ENCODE measurements around the gene FLACC1. TPM values are rescaled to one million over a fixed set of nuclear protein-coding genes. Genes with fewer than 3 reads are reported as not detected.

Gene FLACC1
- polyA plus RNA-seq, 3 donors: 0.16 to 0.91 TPM; not detected in 1

- Mint-ChIP-seq H3K4me1 (peaks cover 2% of the 10 kb centered on the region), H3K9me3 (peaks cover 10 to 23% (median 14%) of the 10 kb centered on the region in 7 donors), H3K36me3 (peaks cover 23 to 37% of the 10 kb centered on the region in 2 donors), H3K4me3 (no peak overlapping the region), H3K27me3 (ENCODE audit: low read depth in 3 of 3) (peaks cover 0 to 2% (median 0%) of the 10 kb centered on the region in 3 donors), H3K27ac (no peak overlapping the region)
- H2AFZ ChIP-seq (ENCODE audit: insufficient read depth, low read depth, low read length, poor library complexity, severe bottlenecking): no peak overlapping the region
- no peaks in the 10 kb centered on the region for H4K20me1 ChIP-seq (ENCODE audit: insufficient read depth, low read length)
- no peaks in the 10 kb centered on the region for H3K4me1 ChIP-seq (ENCODE audit: control insufficient read depth in 1 of 2, insufficient read depth in 2 of 2, low read length in 2 of 2)
- DNase-seq: no peak
- H3K4me3 ChIP-seq (replicated peaks in 1 of 3; ENCODE audit: low read depth in 2 of 3, low read length in 3 of 3): no peak overlapping the region
- no peaks in the 10 kb centered on the region for H3K27me3 ChIP-seq (ENCODE audit: control insufficient read depth in 2 of 2, insufficient read depth in 2 of 2, low read length in 2 of 2)
- TF ChIP-seq, protein P1, sequence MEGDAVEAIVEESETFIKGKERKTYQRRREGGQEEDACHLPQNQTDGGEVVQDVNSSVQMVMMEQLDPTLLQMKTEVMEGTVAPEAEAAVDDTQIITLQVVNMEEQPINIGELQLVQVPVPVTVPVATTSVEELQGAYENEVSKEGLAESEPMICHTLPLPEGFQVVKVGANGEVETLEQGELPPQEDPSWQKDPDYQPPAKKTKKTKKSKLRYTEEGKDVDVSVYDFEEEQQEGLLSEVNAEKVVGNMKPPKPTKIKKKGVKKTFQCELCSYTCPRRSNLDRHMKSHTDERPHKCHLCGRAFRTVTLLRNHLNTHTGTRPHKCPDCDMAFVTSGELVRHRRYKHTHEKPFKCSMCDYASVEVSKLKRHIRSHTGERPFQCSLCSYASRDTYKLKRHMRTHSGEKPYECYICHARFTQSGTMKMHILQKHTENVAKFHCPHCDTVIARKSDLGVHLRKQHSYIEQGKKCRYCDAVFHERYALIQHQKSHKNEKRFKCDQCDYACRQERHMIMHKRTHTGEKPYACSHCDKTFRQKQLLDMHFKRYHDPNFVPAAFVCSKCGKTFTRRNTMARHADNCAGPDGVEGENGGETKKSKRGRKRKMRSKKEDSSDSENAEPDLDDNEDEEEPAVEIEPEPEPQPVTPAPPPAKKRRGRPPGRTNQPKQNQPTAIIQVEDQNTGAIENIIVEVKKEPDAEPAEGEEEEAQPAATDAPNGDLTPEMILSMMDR (IDR thresholded peaks at IDR 0.05): no peak
- H3K27ac ChIP-seq (ENCODE audit: low read depth in 1 of 2, low read length in 2 of 2): no peak overlapping the region
- H3K9me3 ChIP-seq (replicated peaks in 1 of 2; ENCODE audit: control insufficient read depth in 1 of 2, insufficient read depth in 1 of 2, low read length in 2 of 2): peaks cover 4 to 20% of the 10 kb centered on the region in 2 donors
- H3K4me2 ChIP-seq (replicated peaks; ENCODE audit: extremely low read depth, low read length, poor library complexity, severe bottlenecking): no peak overlapping the region
- intact Hi-C loops (cut with micrococcal nuclease): loop anchor here in 1 of 2 donors (10.0 kb wide), 1 partner anchor 91 kb away; no protein-coding TSS in a partner anchor
- H3K79me2 ChIP-seq (ENCODE audit: insufficient read depth, low read length): no peaks in the 10 kb centered on the region
- H3K36me3 ChIP-seq (replicated peaks in 1 of 2; ENCODE audit: control insufficient read depth in 1 of 2, insufficient read depth in 2 of 2, low read length in 2 of 2): peaks cover 6 to 45% of the 10 kb centered on the region in 2 donors
- no peak overlapping the region for H3K9ac ChIP-seq (ENCODE audit: insufficient read depth, low read length, poor library complexity, severe bottlenecking)
Observed at GRCh38 chr2:201366146-201366545, 9.0 kb upstream of the FLACC1 start.

GRCh38 chr2:201363857-201364560 lies 6.9 kb upstream of the FLACC1 start:
- Histone ChIP-seq H3K9me3 (replicated peaks in 1 of 2; ENCODE audit: control insufficient read depth in 1 of 2, insufficient read depth in 1 of 2, low read length in 2 of 2) (peaks cover 4 to 9% of the 10 kb centered on the region in 2 donors), H3K27ac (ENCODE audit: low read depth in 1 of 2, low read length in 2 of 2) (peak overlapping the region in 1 of 2 donors; percentile 4), H4K20me1 (ENCODE audit: insufficient read depth, low read length) (no peaks in the 10 kb centered on the region), H3K4me2 (replicated peaks; ENCODE audit: extremely low read depth, low read length, poor library complexity, severe bottlenecking) (no peak overlapping the region), H3K4me1 (ENCODE audit: control insufficient read depth in 1 of 2, insufficient read depth in 2 of 2, low read length in 2 of 2) (no peaks in the 10 kb centered on the region), H3K9ac (ENCODE audit: insufficient read depth, low read length, poor library complexity, severe bottlenecking) (no peak overlapping the region), H2AFZ (ENCODE audit: insufficient read depth, low read depth, low read length, poor library complexity, severe bottlenecking) (no peak overlapping the region), H3K27me3 (ENCODE audit: control insufficient read depth in 2 of 2, insufficient read depth in 2 of 2, low read length in 2 of 2) (no peaks in the 10 kb centered on the region), H3K36me3 (replicated peaks in 1 of 2; ENCODE audit: control insufficient read depth in 1 of 2, insufficient read depth in 2 of 2, low read length in 2 of 2) (peaks cover 2 to 41% of the 10 kb centered on the region in 2 donors), H3K79me2 (ENCODE audit: insufficient read depth, low read length) (no peaks in the 10 kb centered on the region), H3K4me3 (replicated peaks in 1 of 3; ENCODE audit: low read depth in 2 of 3, low read length in 3 of 3) (no peak overlapping the region)
- Mint-ChIP-seq H3K4me3 (no peak overlapping the region), H3K27me3 (ENCODE audit: low read depth in 3 of 3) (peaks cover 0 to 2% (median 0%) of the 10 kb centered on the region in 3 donors), H3K4me1 (peaks cover 2% of the 10 kb centered on the region), H3K36me3 (peaks cover 20 to 25% of the 10 kb centered on the region in 2 donors), H3K27ac (peak overlapping the region in 2 of 7 donors; percentile 16 to 34), H3K9me3 (peaks cover 9 to 19% (median 12%) of the 10 kb centered on the region in 7 donors)
- TF ChIP-seq, protein P1 (IDR thresholded peaks at IDR 0.05): peak; percentile 91
- intact Hi-C loops (cut with micrococcal nuclease): loop anchor here (5.0 to 10.0 kb wide), 2 partner anchors 89 to 127 kb away; no protein-coding TSS in a partner anchor
- WGBS (ENCODE audit: insufficient coverage): 100% methylated on average over 1 of the region's 2 CpGs
- peak; percentile 35 to 61 (median 56) for DNase-seq
